HL-60 (cell line): ENCODE data around the gene GTPBP8.

Experiments
- CTCF ChIP-seq: IDR thresholded peaks from one replicate; pipeline ENCODE4 v1.5.1; 2011; ENCODE audit warnings: low read length, control low read depth, inconsistent platforms; ENCODE audit not compliant: insufficient read depth
- GABPA ChIP-seq: IDR thresholded peaks from 2 replicates; pipeline ENCODE4 v1.6.1; 2012; ENCODE audit warnings: low read depth
- POLR2AphosphoS5 ChIP-seq: IDR thresholded peaks from 2 replicates; pipeline ENCODE4 v1.6.1; 2012; ENCODE audit warnings: low read depth
- SPI1 ChIP-seq: IDR thresholded peaks from 2 replicates; pipeline ENCODE4 v1.6.1; 2012; ENCODE audit warnings: low read depth, mild to moderate bottlenecking, borderline replicate concordance
- TF ChIP-seq, protein P1 (sequence below): IDR thresholded peaks from 2 replicates; pipeline ENCODE4 v1.6.1; 2012; ENCODE audit warnings: low read depth; ENCODE audit not compliant: insufficient replicate concordance

GRCh38 chr3:113002037-113002436, 11.3 kb downstream of the GTPBP8 start:
- TF ChIP-seq CTCF: no peak
- TF ChIP-seq GABPA: no peak
- no peak for TF ChIP-seq POLR2AphosphoS5
- TF ChIP-seq SPI1: no peak
- TF ChIP-seq, protein P1, sequence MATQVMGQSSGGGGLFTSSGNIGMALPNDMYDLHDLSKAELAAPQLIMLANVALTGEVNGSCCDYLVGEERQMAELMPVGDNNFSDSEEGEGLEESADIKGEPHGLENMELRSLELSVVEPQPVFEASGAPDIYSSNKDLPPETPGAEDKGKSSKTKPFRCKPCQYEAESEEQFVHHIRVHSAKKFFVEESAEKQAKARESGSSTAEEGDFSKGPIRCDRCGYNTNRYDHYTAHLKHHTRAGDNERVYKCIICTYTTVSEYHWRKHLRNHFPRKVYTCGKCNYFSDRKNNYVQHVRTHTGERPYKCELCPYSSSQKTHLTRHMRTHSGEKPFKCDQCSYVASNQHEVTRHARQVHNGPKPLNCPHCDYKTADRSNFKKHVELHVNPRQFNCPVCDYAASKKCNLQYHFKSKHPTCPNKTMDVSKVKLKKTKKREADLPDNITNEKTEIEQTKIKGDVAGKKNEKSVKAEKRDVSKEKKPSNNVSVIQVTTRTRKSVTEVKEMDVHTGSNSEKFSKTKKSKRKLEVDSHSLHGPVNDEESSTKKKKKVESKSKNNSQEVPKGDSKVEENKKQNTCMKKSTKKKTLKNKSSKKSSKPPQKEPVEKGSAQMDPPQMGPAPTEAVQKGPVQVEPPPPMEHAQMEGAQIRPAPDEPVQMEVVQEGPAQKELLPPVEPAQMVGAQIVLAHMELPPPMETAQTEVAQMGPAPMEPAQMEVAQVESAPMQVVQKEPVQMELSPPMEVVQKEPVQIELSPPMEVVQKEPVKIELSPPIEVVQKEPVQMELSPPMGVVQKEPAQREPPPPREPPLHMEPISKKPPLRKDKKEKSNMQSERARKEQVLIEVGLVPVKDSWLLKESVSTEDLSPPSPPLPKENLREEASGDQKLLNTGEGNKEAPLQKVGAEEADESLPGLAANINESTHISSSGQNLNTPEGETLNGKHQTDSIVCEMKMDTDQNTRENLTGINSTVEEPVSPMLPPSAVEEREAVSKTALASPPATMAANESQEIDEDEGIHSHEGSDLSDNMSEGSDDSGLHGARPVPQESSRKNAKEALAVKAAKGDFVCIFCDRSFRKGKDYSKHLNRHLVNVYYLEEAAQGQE: no peak
